GM20431 (cell line): Measurements from ENCODE around the gene HBA1.
"Not testable (repeated sequence)": the region's sequence is repeated elsewhere in the genome, so short reads cannot be mapped to it uniquely, and the experiment has no call there.

Experiments
- in situ Hi-C: fragments of 300-500 bp; cut with MseI, MboI; formaldehyde crosslinking; loops from one replicate; pipeline ENCODE4 v1.15.0; 2020; ENCODE audit warnings: low sequenced_read_pairs; ENCODE audit not compliant: unreplicated experiment

The HBA1 gene

GRCh38 chr16:159136-159849 is 17.2 kb upstream of the HBA1 start:
- in situ Hi-C loops, result no loop called here

DNA sequence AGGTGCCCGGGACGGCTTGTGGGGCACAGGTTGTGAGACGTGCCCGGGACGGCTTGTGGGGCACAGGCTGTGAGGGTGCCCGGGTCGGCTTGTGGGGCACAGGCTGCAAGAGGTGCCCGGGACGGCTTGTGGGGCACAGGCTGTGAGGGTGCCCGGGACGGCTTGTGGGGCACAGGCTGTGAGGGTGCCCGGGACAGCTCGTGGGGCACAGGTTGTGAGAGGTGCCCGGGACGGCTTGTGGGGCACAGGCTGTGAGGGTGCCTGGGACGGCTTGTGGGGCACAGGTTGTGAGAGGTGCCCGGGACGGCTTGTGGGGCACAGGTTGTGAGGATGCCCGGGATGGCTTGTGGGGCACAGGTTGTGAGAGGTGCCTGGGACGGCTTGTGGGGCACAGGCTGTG is 16.2 kb upstream of the HBA1 start:
- in situ Hi-C loops, result not testable (repeated sequence)

GRCh38 chr16:160691-161190 is 15.7 kb upstream of the HBA1 start:
- in situ Hi-C loops, result no loop called here

GRCh38 chr16:162271-162991 is 14.0 kb upstream of the HBA1 start:
- in situ Hi-C loops, result no loop called here

DNA sequence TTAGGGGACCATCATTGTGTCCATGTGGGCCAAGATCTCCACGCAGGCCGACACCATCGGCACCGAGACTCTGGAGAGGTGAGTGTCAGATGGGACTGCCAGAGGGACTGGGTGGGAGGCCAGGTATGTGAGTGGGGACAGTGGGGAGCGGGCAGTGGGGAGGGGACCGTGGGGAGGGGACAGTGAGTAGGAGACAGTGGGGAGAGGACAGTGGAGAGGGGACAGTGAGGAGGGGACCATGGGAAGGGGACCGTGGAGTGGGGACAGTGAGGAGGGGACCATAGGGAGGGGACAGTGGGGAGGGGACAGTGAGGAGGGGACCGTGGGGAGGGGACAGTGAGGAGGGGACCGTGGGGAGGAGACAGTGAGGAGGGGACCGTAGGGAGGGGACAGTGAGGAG is 13.3 kb upstream of the HBA1 start:
- in situ Hi-C loops, result not testable (repeated sequence)

GRCh38 chr16:163696-164095 is 12.8 kb upstream of the HBA1 start:
- in situ Hi-C loops, result not testable (repeated sequence)

- in situ Hi-C loops, result not testable (repeated sequence)
These were observed 12.2 kb upstream of the HBA1 start for GRCh38 chr16:164134-164823.

DNA sequence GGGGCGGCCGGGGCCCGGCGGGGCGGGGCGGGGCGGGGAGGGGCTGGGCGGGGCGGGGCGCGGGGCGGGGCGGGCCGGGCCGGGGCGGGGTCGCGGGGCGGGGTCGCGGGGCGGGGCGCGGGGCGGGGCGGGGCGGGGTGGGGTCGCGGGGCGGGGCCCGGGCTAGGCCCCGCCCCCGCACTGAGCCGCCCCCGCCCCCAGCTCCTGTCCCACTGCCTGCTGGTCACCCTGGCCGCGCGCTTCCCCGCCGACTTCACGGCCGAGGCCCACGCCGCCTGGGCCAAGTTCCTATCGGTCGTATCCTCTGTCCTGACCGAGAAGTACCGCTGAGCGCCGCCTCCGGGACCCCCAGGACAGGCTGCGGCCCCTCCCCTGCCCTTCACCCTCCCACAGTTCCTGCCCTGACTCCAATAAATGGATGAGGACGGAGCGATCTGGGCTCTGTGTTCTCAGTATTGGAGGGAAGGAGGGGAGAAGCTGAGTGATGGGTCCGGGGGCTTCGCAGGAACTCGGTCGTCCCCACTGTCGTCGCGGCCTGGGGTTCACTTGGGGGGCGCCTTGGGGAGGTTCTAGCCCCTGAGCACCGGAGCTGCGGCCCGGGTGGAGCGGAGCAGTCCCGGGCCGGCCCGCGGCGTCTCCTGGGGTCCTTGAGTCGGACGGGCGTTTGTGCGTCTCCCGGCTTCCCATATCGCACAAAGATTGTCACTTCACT is 11.5 kb upstream of the HBA1 start:
- in situ Hi-C loops, result no loop called here

- in situ Hi-C loops, result no loop called here
These were observed 10.7 kb upstream of the HBA1 start, which contains the start of gene HBM for GRCh38 chr16:165539-166374. Gene HBM, plus strand, starts transcription at chr16:165978. Its CDS starts 20 bp downstream, at chr16:165998.

DNA sequence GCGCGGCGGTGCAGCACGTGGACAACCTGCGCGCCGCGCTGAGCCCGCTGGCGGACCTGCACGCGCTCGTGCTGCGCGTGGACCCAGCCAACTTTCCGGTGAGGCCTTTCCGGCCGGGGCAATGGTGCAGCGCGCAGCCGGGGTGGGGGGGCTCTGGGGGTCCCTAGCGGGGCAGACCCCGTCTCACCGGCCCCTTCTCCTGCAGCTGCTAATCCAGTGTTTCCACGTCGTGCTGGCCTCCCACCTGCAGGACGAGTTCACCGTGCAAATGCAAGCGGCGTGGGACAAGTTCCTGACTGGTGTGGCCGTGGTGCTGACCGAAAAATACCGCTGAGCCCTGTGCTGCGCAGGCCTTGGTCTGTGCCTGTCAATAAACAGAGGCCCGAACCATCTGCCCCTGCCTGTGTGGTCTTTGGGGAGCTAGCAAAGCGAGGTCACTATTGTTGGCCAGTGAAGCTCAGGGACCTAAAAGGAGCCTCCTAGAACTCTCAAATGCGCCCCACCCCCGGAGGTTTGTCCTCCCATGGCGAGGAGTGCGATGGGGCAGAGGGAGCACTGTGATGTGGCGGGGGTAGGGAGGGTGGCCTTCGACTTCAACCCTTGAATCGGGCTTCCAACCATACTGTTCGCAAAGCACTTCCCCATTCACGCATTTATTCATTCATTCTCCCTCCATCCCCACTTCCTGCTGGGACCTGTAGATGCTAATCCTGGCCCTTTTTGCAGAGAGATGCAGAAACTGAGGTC is 9.9 kb upstream of the HBA1 start:
- in situ Hi-C loops, result no loop called here

DNA sequence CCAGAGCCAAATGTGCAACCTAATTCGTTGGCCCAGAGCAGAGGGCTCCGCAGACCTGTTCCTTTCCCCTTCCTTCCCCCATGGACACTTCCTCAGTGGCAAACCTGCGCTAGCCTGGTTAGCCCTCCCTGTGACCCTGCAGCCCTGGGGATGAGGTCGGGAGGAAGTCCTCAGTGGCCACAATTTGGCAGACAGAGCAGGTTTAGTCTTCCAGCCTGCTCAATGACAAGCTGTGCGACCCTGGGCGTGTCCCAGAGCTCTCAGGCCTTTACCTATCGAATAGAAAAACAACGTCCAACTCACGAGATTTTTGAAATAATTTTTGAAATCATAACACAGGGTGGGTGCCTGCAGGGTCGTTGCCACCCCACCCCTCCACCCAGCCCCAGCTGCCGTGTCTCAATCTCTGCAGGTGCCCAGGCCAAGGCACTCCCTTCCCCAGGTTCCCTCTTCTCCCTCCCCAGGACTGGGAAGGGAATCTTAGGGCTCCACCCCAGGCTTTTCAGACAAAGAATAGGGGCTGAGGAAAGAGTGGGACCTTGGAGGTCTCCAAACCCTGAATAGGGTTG is 9.3 kb upstream of the HBA1 start:
- in situ Hi-C loops, result no loop called here

- in situ Hi-C loops, result no loop called here
These were observed 8.1 kb upstream of the HBA1 start for GRCh38 chr16:168424-168823.

DNA sequence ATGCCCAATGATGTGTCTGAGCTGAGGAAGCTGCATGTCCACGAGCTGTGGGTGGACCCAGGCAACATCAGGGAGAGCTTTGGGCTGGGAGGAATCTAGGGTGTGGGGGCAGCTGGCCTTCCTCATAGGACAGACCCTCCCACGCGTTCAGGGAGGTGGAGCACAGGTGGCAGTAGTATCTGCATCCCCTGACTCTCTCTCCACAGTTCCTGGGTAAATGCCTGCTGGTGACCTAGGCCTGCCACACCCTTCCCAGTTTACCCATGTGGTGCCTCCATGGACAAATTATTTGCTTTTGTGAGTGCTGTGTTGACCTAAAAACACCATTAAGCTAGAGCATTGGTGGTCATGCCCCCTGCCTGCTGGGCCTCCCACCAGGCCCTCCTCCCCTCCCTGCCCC is 7.5 kb upstream of the HBA1 start:
- in situ Hi-C loops, result no loop called here

- in situ Hi-C loops, result not testable (repeated sequence)
These were observed 6.4 kb upstream of the HBA1 start for GRCh38 chr16:170088-170507.

- in situ Hi-C loops, result no loop called here
These were observed 5.7 kb upstream of the HBA1 start for GRCh38 chr16:170788-171187.

DNA sequence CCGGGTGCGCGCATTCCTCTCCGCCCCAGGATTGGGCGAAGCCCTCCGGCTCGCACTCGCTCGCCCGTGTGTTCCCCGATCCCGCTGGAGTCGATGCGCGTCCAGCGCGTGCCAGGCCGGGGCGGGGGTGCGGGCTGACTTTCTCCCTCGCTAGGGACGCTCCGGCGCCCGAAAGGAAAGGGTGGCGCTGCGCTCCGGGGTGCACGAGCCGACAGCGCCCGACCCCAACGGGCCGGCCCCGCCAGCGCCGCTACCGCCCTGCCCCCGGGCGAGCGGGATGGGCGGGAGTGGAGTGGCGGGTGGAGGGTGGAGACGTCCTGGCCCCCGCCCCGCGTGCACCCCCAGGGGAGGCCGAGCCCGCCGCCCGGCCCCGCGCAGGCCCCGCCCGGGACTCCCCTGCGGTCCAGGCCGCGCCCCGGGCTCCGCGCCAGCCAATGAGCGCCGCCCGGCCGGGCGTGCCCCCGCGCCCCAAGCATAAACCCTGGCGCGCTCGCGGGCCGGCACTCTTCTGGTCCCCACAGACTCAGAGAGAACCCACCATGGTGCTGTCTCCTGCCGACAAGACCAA is 4.0 kb upstream of the HBA1 start, which contains the start of gene HBA2:
TSS of gene HBA2 (plus strand) at position 503 of the 568 bp plus-strand sequence. CDS start at position 540, 37 bp downstream.
- in situ Hi-C loops, result not testable (repeated sequence)

DNA sequence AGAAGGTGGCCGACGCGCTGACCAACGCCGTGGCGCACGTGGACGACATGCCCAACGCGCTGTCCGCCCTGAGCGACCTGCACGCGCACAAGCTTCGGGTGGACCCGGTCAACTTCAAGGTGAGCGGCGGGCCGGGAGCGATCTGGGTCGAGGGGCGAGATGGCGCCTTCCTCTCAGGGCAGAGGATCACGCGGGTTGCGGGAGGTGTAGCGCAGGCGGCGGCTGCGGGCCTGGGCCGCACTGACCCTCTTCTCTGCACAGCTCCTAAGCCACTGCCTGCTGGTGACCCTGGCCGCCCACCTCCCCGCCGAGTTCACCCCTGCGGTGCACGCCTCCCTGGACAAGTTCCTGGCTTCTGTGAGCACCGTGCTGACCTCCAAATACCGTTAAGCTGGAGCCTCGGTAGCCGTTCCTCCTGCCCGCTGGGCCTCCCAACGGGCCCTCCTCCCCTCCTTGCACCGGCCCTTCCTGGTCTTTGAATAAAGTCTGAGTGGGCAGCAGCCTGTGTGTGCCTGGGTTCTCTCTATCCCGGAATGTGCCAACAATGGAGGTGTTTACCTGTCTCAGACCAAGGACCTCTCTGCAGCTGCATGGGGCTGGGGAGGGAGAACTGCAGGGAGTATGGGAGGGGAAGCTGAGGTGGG is 3.1 kb upstream of the HBA1 start:
- in situ Hi-C loops, result not testable (repeated sequence)
